SH-SY5Y (cell line): ENCODE data around the gene GRIK1.

Experiments used
- GATA2 ChIP-seq: IDR thresholded peaks from 2 replicates; pipeline ENCODE4 v1.6.1; 2011; ENCODE audit warnings: mild to moderate bottlenecking, low read depth, low read length
- GATA3 ChIP-seq: IDR thresholded peaks from 2 replicates; pipeline ENCODE4 v1.6.1; 2011; ENCODE audit warnings: low read depth, mild to moderate bottlenecking, low read length, moderate library complexity

DNA sequence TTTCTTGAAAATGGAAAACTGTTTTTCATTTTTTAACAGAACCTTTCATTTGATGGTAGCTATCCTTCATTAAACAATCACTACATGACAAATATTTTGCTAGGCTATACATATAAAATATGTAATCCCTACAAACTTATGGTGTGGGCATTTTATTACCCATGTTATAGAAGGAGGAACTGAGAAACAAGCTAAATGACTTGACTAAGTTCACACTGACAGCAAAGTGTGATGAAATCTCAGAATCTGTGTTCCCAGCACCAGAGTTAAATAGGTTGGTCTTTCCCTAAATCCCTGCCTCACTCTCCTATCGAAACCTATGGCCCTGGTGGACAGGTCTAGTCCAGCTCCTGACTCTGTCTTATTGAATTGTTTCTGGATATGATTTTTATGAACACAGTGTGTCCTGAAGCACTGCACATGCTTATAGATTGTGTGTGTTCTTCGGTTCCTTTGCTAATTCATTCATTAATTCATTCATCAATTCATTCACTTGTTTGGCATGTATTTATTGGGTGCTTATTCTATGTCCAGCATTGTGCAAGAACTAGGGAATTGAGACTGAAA, 301.0 kb downstream of the GRIK1 start:
- TF ChIP-seq GATA2 (no peak), GATA3 (no peak)
